GF-D8 (cell line): Measurements from ENCODE around the gene CCDC144A.
"Not testable (repeated sequence)": the region's sequence is repeated elsewhere in the genome, so short reads cannot be mapped to it uniquely, and the experiment has no call there.

Experiments used
- DNase-seq: peaks from one replicate; lab custom pipeline; 2025; lab: John Stamatoyannopoulos, UW

Gene CCDC144A

DNA sequence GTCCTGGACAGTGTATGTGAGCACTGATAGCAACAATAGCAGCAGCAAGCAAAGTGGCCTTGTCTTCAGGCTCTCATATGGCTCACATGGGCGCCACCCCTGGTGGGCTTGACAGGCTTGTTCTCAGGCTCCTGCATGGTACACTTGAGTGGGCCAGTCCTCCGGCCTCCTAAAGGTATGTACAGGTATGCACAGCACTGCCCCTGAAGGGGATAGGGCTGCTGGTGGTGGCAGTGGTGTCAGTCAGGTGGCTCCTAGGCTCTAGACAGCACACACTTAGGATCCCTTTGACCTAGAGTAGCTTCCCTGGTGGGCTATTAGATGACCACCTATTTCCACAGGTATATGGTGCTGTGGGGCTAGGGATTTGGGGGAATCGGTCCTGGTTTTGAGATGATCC is 67.5 kb downstream of the CCDC144A start:
- DNase-seq: not testable (repeated sequence)

DNA sequence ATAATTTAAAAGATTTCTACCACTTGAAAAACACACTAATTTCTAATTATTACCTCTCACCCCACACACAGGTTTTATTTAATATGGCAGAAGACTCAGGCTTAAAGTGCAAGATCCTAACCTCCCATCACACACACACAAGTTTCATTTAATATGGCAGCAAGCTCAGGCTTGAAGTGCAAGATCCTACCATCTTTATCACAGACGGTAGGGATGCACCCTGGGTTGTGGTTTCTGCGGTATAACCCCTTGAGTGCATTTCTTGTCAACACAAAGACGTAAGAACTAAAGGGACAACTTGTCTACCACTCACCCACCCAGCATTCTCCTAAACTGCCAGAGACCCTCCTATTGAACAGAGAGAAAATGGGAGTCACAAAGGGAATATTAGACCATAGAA is 68.1 kb downstream of the CCDC144A start:
- not testable (repeated sequence) for DNase-seq

DNA sequence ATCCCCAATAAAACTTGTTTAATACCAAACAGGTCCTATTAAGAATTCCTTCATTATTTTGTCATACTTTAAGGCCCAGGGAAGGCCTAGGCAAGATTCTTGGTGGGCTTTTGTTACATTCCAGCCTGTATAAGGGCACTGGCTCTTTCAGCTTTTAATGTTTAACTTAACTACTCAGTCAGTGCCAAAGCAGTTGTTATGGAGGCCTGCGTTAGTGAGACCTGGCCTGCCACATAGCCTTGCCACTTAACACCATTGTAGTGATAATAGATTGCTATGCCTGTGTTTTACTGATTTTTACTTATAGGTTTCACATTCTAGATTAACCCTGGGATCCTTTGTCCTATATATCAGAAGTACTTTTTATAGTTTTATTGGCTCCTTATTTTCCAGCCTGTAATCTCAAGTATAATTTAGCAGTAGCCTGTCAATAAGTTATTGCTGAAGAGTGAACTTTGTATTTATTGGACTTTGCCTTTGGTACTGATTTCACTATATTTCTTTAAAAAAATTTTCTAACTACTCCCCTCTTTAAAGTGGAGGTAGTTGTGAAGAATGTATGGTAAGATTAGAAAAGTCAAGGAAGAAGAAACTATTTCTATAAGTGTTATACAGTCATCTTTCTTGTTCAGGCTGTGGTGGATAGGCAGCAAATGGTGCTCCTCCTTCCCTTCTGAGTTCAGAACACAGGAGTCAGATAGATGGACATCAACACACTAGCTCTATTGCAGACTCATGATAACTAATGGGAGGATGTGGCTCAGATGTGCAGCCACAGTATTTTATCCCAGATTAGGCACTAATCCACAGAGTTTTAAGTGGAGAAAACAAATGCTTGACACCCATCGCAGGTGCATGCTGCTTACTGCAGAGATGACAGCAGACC is 78.5 kb downstream of the CCDC144A start:
- not testable (repeated sequence) for DNase-seq

DNA sequence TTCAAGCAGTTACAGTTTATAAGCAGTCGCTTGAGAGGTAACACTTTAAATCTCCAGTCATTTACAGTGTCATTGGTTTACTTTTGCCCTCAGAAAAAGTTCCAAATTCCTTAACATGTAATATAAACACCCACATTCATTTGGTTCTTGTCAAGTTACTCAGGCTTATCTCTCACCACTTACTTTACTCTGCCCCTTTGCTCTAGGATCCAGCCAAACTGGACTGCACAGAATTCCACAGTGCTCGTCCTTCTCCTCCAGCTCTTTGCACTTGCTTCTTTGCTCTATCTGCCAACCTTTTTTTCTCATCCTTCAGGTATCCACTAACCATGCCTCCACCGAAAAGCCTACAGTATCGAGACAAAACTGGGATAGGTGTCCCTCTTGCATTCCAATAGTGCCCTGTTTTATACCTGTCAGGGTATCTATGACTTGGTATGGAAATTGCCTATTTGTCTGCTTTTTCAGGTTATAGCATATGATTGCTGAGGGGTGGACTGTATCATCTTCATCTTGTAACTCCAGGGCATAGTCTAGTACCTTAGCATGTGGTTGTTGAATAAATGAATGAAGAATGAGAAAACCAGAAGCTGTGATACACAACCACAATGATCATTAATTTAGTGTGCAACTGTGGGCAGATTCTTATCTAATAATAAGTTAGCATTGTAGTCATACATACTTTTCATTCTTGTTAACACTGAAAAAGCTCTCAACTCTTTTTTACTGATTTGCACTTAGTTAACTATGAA is 82.5 kb downstream of the CCDC144A start:
- not testable (repeated sequence) for DNase-seq

DNA sequence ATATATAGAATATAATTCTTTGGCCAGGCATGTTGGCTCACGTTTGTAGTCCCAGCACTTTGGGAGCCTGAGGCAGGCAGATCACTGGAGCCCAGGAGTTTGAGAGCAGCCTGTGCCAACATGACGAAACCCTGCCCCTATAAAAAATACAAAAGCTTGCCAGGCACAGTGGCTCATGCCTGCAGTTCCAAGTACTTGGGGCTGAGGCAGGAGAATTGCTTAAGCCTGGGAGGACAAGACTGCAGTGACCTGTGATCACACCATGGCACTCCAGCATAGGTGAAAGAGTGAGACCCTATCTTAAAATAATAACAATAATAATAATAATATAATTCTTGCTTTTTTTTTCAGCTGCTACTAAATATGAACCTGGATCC is 83.1 kb downstream of the CCDC144A start:
- DNase-seq: not testable (repeated sequence)

DNA sequence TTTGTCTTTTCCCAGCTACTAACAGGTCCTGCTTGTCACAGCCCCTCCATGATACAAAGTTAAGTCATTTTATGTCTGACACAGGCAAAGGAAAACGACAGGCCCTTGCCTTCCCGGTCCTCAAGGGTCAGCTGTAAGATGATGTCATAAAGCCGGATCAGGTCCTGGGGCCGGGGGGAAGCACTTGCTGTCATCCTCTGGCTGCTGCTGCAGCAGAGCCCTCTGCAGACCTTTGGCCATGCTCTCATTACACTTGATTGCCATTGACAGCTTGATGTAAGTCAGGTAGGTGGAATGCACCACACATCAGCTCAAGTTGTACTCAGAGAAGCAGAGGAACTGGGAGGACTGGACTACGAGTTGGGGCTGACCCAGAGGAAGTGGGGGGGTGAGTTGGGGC is 97.8 kb downstream of the CCDC144A start:
- DNase-seq: not testable (repeated sequence)

DNA sequence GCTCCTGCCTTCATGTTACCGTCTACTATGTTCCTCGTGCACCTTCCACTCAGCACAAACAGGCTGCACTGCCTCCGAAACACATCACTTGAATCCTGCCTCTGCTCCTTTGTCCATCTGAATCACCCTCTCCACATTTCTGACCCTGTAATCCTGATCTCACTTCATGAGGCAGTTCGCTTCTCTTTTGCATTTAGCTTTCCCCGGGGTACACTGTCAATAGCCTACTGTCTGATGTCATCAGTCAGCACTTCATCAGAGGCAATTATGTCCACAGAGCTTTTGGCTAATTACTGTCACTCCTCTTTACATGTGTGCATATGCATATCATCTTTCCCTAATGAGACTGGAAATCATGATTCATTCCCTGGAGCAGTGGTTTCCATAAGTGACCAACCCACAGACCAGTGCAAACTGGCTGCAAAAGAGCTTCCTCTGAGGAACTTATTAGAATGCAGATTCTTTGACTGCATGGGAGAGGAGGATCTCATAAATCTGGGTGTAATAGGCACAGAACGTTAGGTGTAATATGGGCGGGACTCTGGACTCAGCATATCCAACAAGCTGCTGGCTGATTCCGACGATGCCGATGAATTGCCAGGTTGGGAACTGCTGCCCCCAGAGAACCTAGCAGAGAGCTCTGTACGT is 99.0 kb downstream of the CCDC144A start:
- DNase-seq: not testable (repeated sequence)

DNA sequence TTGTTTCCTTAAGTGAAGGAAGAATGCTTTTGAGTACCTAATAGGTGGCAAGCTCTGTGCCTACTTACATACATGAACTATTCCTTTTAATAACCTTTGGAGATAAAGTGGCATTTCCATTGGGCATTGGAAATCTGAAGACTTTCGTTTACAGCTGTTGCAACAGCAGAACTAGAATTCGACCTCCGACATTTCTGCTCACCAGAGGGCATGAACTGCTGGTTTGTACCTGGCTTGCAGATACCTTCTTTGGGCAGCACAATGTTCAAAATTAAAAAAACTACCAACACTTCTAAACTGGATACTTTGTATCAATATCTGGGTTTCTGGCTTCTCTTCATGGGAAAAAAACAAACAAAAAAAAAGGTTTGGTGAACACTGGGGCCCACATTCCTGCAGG is 99.6 kb downstream of the CCDC144A start:
- DNase-seq: not testable (repeated sequence)

DNA sequence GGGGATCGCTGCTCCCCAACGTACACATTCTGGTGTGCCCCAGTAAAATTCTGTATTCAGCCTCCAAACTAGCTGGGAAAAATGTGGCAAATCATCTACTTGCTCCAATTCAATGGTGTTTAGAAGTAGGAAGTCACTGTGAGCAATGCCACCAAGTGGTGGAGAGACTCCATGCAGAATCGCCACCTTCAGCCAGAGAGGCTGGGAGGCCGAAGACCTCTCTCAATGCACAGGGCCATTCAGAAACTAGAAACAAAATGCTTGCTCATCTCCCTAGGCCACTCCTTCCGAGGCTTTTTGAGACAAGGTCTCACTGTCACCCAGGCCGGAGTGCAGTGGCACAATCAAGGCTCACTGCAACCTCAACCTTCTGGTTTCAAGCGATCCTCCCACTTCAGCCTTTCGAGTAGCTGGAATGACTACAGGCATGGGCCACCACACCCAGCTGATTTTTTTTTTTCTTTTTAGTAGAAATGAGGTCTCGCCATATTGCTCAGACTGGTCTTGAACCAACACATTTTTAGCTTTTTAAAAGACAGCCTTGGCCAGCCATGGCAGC is 100.4 kb downstream of the CCDC144A start:
- not testable (repeated sequence) for DNase-seq

DNA sequence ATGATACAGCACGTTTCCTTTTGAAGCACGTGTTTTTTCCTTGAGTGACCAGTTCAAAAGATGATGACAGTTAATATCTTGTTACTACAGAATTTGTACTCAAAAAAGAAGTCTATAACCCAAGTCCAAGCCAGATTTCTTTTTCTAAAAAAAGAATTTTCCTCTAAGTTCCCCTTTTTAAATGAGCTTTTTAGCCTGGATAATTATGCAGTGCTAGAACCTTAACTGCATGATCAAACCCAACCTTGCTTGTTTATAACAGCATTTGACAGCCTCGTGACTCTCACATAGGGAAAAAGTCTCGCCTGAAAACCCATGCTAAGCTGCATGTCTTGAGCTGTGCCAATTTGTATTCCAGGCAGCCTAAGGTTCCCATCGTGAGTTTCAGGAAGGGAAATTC is 104.2 kb downstream of the CCDC144A start:
- DNase-seq: not testable (repeated sequence)

DNA sequence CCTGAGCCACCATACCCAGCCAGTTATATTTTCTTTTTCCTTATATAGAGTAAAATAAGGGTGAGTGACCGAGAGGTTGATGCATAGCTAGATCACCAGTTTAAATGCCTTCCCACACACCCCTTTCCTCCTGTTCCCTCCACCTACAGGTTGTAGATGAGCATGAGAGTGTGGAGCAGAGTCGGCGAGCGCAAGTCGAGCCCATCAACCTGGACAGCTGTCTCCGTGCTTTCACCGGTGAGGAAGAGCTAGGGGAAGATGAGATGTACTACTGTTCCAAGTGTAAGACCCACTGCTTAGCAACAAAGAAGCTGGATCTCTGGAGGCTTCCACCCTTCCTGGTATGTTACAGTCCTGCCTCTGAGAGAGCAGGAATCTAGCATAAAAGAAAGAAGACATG is 105.9 kb downstream of the CCDC144A start:
- DNase-seq: not testable (repeated sequence)

DNA sequence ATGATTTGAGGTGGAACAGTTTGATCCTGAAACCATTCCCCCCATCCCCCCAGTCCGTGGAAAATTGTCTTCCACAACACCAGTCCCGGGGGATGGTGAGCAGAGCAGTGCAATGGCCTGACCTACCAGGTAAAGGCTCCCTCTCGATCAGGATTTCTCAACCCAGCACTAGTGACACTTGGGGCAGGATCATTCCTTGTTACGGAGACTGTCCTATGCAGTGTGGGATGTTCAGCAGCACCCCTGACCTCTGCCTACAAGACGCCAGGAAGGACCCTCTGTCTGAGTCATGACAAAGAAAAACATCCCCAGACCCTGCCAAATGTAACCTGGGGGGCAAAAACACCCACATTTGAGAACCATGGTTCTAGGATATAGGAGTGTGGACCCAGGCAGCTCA is 114.8 kb downstream of the CCDC144A start:
- not testable (repeated sequence) for DNase-seq

DNA sequence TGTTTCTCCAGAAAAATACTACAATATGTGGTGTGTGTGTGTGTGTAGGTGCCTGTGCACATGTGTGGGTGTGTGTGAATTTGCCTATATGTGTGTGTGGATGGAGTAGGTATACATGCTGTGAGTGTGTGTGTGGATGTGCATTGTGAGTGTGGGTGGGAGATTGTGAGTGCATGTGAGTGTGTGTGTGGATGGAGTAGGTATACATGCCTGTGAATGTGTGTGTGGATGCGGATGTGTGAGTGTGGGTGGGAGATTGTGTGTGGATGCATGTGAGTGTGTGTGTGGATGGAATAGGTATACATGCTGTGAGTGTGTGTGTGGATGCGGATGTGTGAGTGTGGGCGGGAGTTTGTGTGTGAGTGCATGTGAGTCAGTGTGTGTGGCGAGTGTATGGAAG is 116.6 kb downstream of the CCDC144A start:
- not testable (repeated sequence) for DNase-seq

DNA sequence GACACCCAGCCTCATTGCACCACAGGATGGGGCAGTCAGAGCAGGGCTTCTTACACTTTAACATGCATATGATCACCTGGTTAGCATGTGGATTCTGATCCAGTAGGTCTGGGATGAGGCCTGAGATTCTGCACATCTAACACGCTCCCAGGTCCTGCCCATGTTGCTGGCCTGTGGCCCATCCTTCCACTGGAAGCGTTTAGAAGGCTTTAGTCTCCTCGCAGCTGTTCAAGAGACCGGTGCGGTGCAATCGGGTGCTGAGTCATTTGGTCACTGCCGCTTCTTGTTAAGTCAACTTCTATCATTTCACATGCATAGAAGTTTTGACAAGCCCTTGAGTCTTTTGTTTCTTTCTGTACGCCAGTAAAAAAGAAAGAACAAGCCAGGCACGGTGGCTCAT is 117.6 kb downstream of the CCDC144A start:
- DNase-seq: not testable (repeated sequence)

DNA sequence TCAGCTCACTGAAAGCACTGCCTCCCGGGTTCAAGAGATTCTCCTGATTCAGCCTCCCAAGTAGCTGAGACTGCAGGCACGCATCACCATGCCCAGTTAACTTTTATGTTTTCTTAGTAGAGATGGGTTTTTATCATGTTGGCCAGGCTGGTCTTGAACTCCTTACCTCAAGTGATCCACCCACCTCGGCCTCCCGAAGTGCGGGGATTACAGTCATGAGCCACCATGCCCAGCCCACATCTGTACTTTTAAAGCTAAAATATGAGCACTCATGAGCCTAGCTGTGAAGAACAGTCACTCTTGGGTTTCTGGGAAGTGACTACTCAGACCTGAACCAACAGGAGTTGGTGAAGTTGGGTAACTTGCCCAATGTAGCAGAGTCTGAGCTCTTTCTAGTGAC is 120.2 kb downstream of the CCDC144A start:
- not testable (repeated sequence) for DNase-seq

DNA sequence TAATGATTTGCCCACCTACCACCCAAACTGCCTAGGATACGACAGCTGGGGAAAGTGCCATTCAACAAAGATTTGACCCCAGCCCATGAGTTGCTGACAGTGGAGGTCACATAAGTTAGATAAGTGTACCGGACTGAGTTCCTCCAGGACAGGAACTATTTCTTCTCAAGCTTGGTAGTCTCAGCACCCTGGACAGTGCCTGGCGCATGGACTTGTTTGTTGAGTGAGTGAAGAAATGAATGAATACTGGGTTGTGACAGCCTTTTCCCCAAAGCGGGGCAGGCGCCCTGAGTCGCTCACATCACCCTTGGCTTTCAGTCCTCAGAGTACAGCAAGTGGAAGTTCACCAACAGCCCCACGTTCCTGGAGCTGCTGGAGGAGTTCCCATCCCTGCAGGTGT is 122.1 kb downstream of the CCDC144A start:
- DNase-seq: not testable (repeated sequence)

DNA sequence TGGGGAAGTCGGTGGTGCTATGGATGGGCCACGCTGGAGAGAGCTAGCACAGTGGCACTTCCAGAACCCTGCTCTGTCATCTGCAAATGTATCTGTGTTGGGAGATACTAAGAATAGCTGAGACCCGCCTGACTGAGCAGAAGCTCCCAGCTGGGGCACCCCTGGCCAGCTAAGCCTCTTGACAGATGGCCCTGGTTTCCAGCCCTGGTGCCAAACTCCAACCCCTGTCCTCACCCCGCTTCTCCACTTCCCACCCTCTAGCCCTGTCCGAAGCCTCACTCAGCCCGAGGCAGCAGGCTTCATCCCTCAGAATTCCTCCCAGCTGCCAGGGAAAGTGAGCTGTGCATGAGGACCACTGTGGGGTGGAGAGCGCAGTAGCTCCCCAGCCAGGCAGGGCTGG is 124.4 kb downstream of the CCDC144A start:
- DNase-seq: no peak

DNA sequence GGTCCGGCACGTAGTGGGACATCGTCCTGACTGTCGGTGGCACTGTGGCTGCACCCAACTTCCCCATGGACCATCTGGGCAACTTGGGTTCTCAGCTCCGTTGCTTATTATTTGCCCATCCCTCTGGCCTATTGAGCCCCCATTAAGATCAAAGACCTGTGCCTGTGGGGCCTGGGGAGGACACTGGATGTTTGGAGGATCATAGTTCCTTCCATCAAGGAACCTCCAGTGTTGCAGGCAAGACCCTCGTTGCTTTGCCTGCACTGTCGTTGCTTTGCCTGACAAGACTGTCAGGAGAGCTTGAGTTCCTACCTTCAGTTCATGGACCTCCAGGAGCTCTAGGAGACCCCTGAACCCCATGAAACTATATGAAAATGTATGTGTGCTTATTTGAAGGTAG is 127.2 kb downstream of the CCDC144A start:
- no peak for DNase-seq

DNA sequence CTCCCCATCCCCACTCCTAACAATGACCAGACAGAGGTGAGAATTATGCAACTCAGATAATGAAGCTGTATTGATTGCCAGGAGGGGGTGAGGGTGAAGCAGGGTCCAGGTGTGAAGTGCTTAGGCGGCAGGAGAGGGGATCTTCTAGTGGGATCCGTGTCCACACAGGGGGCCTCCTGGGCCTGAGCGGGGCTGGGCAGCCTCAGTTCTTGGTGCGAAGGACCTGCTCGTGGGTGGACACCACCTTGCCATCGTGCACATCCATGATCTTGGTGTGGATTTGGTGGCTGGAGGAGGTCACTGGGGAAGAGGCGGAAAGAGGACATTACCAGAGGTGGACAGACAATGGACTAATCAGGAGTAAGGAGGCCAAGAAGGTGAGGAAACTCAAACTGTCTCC is 127.9 kb downstream of the CCDC144A start:
- DNase-seq: not testable (repeated sequence)

DNA sequence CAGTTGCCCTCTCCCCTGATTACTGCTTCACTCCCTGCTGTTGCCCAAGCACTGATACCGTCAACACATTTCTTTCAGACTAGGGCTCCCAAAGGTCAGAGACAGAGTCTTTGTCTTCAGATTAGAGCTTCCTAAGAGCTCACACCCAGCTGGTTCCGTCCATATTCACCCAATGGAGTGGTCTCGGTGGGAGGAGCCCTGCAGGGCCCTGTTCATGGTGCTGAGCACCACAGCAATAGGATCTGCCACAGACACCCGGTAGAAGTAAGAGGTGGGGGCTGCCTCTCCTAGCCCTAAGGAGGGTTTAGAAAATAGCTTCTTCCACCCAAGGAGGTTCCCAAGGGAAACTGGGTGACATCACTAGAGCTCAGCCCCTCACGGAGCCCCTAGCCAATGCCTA is 128.3 kb downstream of the CCDC144A start:
- DNase-seq: no peak

DNA sequence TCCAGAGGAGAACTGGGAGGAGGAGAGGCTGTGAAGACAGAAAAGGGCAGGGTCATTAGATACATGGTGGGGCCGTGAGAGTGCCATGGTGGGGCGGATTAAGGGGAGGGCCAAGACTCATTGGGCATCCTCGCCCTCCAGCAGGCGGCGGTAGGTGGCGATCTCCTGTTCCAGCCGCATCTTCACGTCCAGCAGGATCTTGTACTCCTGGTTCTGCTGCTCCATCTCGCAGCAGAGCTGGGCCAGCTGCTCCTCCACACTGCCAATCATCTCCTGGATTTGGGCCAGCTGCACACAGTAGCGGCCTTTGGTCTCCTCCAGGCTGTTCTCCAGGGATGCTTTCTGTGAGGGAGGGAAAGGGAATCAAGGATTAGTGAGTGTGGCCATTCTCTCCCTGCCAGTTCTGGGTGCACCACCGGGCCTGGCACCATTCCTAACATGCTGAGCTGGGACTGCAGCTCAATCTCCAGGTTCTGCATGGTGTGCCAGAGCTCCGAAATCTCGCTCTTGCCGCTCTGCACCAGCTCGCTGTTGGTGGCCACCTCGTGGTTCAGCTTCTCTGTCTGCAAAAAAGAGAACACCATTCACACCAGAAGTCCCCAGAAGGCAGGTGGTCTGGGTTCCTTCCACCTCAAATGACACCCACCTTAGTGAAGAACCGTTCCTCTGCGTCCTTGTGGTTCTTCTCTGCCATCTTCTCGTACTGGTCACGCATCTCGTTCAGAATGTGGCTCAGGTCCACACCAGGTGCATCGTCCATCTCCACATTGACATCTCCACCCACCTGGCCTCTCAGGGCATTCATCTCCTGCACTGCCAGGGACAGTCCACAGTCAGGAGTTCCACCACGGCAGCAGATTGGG is 129.0 kb downstream of the CCDC144A start:
- no peak for DNase-seq
